ENCODE results near the gene ZNF267.

GRCh38 chr16:31868691-31869167 is 4.9 kb upstream of the ZNF267 start:
- no peak for TF ChIP-seq ZNF565 (CRISPR knock-in tag; conservative IDR thresholded peaks at IDR 0.05; ENCODE audit: low read depth)
- TF ChIP-seq PPARA (CRISPR knock-in tag; IDR thresholded peaks at IDR 0.05; ENCODE audit: borderline replicate concordance), result no peak
- TF ChIP-seq ZNF70 (CRISPR knock-in tag; IDR thresholded peaks at IDR 0.05), result no peak
- no peak for TF ChIP-seq ZFP3 (CRISPR knock-in tag; IDR thresholded peaks at IDR 0.05)
